ENCODE data around the gene GPR108.

DNA sequence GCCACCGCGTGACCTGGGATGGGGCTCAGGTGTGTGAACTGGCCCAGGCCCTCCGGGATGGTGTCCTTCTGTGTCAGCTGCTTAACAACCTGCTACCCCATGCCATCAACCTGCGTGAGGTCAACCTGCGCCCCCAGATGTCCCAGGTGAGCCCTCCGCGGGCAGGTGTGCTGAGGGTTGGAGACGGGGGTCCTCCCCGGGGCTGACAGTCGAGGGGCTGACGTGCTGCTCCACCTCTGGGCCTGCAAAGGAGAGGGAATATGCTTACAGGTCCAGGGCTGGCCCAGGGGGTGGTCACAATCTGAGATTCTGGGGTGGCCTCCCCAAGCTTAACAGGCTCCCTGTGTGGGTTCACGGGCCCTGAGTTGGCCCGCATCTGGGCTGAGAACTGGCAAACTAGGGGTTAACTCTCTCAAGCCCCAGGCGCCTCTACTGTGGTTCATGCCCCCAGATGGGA, 35.5 kb upstream of the GPR108 start:
- TF ChIP-seq GATA2 (IDR thresholded peaks at IDR 0.05; ENCODE audit: low read depth, low read length), result no peak
- no peak for TF ChIP-seq GATA3 (IDR thresholded peaks at IDR 0.05; ENCODE audit: low read depth, low read length)

All from SH-SY5Y (cell line).